ENCODE data around the gene SPECC1. TPM values are rescaled to one million over a fixed set of nuclear protein-coding genes. Genes with fewer than 3 reads are reported as not detected.
"Not testable (repeated sequence)": the region's sequence is repeated elsewhere in the genome, so short reads cannot be mapped to it uniquely, and the experiment has no call there.

The SPECC1 gene
- total RNA-seq, 1 donor from 2014 or later = 83.8 TPM

DNA sequence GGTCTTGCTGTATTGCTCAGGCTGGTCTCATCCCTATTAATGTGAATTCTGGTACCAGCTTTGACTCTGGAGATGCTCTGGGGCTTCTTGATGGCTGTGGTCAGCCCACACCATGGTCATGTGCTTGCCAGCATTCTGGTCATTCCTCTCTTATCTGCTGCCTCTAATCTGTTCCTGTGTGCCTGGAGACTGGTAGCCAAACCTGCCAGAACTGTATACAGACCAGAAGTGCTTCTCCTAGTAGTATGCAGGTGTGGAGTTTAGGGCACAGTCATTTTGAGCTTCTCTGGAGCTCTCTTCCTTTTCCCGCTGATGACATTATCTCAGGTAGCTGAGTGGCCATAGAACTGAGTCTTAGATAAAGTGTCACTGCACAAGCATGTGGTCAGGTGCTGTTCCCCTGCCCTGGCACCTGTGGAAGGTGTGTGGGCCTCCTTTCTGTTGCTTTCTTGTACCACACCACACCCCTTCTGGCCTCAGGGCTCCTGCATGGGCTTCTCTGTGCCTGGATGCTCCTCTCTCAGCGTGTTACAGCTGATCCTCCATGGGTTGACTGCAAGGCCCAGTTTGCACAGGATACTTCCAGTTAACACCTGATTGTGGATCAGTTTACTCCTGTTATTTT is 162.7 kb downstream of the SPECC1 start:
- no peak for DNase-seq (ENCODE audit: low spot score)

GRCh38 chr17:20172376-20172775 is 163.2 kb downstream of the SPECC1 start:
- no peak for DNase-seq (ENCODE audit: low spot score)

DNA sequence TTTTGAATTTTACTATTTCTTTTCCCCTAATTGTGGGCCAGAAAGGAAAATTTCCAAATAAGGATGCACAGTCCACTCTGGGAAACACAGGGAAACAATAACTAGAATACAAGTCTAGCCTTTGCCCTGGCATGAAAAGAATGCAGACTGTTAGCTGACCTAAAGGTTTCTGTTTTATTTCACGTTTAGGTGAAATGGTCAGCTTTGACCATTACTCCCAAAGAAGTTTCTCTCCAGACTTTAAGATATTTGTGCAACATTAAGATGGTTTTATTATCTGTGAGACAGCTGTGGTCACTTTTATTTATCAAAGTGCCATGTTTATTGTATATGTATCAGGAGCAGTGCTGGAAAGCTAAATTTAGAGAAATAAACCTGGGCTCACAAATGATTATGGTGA is 163.9 kb downstream of the SPECC1 start:
- no peak for DNase-seq (ENCODE audit: low spot score)

- DNase-seq (ENCODE audit: low spot score) = no peak
These were observed 165.6 kb downstream of the SPECC1 start for GRCh38 chr17:20174588-20175265.

DNA sequence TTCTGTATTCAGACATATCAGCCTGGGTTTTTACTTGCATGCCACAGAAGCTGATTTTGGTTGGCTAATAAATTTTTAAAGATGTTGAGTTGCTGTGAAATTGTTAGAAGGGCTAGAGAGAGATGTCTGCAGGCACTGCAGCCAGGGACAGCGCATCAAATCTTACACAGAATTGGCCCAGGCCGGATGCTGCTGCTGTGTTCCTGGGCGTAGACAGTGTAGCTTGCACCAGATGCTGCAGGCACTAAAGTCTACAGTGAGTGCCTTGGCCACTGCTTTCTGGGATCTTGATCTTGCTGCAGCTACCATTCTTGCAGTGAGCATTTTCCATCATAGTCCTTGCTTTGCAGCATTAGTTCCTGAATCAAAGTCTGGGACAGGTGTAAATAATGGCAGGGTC is 169.9 kb downstream of the SPECC1 start:
- no peak for DNase-seq (ENCODE audit: low spot score)

GRCh38 chr17:20180661-20181060 is 171.5 kb downstream of the SPECC1 start:
- no peak for DNase-seq (ENCODE audit: low spot score)

GRCh38 chr17:20184181-20184580 is 175.0 kb downstream of the SPECC1 start:
- DNase-seq (ENCODE audit: low spot score) = no peak

GRCh38 chr17:20184977-20185619 is 175.9 kb downstream of the SPECC1 start:
- DNase-seq (ENCODE audit: low spot score) = no peak

DNA sequence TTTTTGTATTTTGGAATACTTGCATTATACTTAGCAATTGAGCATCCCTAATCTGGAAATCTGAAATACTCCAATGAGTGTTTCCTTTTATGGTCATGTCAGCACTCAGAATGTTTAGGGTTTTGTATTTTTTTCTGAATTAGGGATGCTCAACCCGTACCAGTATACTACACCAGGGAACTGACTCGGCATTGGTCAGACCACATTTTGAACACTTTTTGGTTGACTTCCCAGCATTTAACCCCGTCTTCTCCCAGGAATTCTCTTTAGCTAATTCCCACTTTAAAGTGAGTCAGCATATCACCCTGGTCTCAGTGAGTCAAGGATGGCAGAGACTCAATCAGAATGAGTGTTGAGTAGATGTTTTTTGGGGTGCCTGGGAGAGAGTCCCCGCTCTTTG is 177.9 kb downstream of the SPECC1 start:
- DNase-seq (ENCODE audit: low spot score) = no peak

DNA sequence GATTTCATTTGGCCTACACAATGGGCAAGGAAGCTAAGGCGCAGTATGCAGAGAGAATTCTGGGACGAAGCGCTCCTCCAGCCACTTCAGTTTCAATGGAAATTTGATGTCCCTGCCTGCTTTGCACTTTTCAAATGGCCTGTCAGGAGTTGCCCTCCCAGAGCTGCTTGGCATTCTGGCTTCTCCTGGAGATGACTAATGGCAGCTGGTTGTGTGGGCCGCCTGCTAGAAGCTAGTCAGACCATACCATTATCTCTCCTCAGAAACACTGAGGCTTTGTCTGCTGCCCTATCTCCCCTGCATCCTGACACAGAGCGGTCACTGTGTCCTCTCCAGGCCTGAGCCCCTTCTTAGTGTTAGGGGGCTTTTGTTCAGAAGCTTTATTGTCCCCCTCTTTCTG is 180.1 kb downstream of the SPECC1 start:
- DNase-seq (ENCODE audit: low spot score) = no peak

- DNase-seq (ENCODE audit: low spot score) = no peak
These were observed 180.8 kb downstream of the SPECC1 start for GRCh38 chr17:20189979-20190378.

DNA sequence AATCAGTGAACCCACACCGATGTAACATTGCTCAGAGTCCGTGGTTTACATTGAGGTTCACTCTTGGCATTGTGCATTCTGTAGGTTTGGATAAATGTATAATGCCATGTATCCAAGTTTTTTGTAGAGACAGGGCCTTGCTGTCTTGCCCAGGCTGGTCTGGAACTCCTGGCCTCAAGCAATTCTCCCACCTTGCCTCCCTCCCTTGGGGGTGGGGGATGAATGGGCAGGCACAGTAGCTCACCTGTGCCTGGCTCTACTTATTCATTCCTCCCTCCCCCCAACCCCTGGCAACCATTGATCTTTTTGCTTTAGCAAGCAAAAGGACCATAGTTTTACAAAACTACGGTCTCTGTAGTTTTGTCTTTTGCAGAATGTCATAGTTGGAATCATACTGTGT is 181.4 kb downstream of the SPECC1 start:
- no peak for DNase-seq (ENCODE audit: low spot score)

DNA sequence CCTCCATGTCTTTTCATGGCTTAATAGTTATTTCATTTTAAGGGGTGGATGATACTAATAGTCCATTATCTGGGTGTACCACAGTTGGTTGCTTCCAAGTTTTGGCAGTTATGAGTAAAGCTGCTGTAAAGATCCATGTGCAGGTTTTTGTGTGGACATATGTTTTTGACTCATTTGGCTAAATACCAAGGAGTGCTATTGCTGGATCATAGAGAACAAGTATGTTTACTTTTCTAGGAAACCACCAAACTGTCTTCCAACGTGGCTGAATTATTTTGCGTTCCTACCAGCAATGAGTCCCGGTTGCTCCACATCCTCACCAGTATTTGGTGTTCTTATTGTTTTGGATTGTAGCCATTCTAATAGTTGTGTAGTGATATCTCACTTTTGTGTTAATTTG is 181.9 kb downstream of the SPECC1 start:
- DNase-seq (ENCODE audit: low spot score) = no peak

- not testable (repeated sequence) for DNase-seq (ENCODE audit: low spot score)
These were observed 187.1 kb downstream of the SPECC1 start for GRCh38 chr17:20196286-20196685.

GRCh38 chr17:20197272-20197926 is 188.2 kb downstream of the SPECC1 start:
- no peak for DNase-seq (ENCODE audit: low spot score)

GRCh38 chr17:20200016-20200795 is 191.0 kb downstream of the SPECC1 start:
- DNase-seq (ENCODE audit: low spot score) = no peak

GRCh38 chr17:20200865-20201458 is 191.8 kb downstream of the SPECC1 start:
- no peak for DNase-seq (ENCODE audit: low spot score)

DNA sequence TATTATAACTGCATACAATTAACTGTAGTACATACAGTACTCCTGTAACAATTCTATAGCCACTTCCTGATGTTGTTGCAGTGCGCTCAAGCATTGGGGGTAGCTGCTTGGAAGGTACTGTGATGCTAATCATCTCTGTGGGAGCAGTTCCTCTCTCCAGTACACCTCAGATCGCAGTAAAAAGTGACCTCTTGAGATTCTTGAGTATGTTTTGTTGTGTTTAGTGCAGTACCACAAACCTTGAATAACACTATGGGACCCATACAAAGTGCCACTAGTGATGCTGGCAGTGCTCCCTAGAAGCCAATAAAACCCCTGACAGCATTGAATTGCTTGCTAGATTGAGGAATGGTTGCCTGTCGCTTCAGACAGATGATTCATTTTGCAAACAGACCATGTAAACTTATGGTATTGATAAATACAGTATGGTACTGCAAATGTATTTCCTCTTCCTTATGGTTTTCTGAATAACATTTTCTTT is 193.0 kb downstream of the SPECC1 start:
- no peak for DNase-seq (ENCODE audit: low spot score)

GRCh38 chr17:20203018-20203417 is 193.9 kb downstream of the SPECC1 start:
- no peak for DNase-seq (ENCODE audit: low spot score)

DNA sequence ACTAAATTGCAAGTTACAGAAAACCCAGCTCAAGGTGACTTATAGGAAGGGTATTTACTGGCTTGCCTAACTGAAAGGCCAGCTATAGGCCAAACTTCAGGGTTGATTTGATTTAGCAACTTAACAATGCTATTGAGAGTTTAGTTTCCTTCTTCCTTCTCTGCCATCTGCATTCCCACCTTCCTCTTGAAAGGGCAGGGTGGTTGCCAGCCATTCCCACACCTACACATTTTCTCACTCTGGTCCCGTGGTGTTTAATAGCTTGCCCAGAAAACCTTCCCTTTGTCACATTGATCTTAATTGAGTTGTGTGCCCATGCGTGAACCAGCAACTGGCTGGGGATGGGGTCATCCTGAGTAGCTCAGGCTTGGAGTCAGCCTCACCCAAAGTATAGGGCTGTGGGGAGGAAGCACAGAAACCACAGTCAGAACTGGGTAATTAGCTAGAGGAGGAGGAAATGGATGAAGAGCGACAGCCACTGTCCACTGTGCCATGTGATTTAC is 194.7 kb downstream of the SPECC1 start:
- no peak for DNase-seq (ENCODE audit: low spot score)

DNA sequence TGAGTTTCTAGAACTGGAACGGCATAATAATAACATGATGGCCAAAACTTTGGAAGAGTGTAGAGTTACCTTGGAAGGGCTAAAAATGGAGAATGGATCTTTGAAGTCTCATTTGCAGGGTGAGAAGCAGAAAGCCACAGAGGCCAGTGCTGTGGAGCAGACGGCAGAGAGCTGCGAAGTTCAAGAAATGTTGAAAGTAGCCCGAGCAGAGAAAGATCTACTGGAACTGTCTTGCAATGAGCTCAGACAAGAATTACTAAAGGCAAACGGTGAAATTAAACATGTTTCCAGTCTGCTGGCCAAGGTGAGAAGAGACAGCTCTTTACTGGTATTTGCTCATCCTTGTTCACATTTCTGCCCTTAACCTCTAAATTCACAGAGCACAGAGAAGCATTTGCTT is 196.4 kb downstream of the SPECC1 start:
- no peak for DNase-seq (ENCODE audit: low spot score)

All from mucosa of gallbladder (tissue), 1 donor.